Sigmoid colon (tissue), 7 donors: ENCODE data around the gene MMP17. TPM values are rescaled to one million over a fixed set of nuclear protein-coding genes. Genes with fewer than 3 reads are reported as not detected.

Experiments used
- DNase-seq: peaks from one replicate; pipeline ENCODE4 v3.0.0-alpha.2; 2019
- H3K27ac ChIP-seq, 4 donors: fragments of 200-600 bp; sonication (generic); one replicate each; pipeline ENCODE4 v1.5.1; 2016 to 2019; ENCODE audit warnings: mild to moderate bottlenecking in 1 of 4
- H3K27me3 ChIP-seq, 3 donors: fragments of 200-600 bp; sonication (generic); one replicate each; pipeline ENCODE4 v1.5.1; 2019; ENCODE audit warnings: mild to moderate bottlenecking in 1 of 3
- H3K36me3 ChIP-seq, 4 donors: fragments of 200-600 bp; sonication (generic); one replicate each; pipeline ENCODE4 v1.5.1; 2016 to 2019
- H3K4me1 ChIP-seq, 4 donors: fragments of 200-600 bp; sonication (generic); one replicate each; pipeline ENCODE4 v1.5.1; 2017 to 2019
- H3K4me3 ChIP-seq, 4 donors: fragments of 200-600 bp; sonication (generic); one replicate each; pipeline ENCODE4 v1.5.1; 2017 to 2019; ENCODE audit warnings: mild to moderate bottlenecking in 2 of 4, moderate library complexity in 1 of 4
- H3K9me3 ChIP-seq, 4 donors: fragments of 200-600 bp in 3 of 4; sonication (generic) in 3 of 4; one replicate each; pipeline versions ENCODE4 v1.5.1 to v1.6.1; 2013 to 2019
- CTCF ChIP-seq, 4 experiments: fragments of 450-650 bp in 3 of 4; fragments of 200-600 bp in 1 of 4; IDR thresholded peaks; one replicate each; pipeline ENCODE4 v1.5.1; 2016 to 2019; ENCODE audit warnings: antibody characterized with exemption in 4 of 4, mild to moderate bottlenecking in 3 of 4, moderate library complexity in 2 of 4
- EP300 ChIP-seq, 4 donors: sonication (generic); formaldehyde crosslinking; IDR thresholded peaks; one replicate each; pipeline ENCODE4 v1.6.1; 2017; ENCODE audit warnings: antibody characterized with exemption in 4 of 4
- POLR2A ChIP-seq, 2 donors: fragments of 450-650 bp; IDR thresholded peaks; one replicate each; pipeline ENCODE4 v1.6.1; 2016; ENCODE audit warnings: antibody characterized with exemption in 2 of 2, mild to moderate bottlenecking in 2 of 2, moderate library complexity in 2 of 2
- POLR2AphosphoS5 ChIP-seq, 4 donors: sonication (generic); formaldehyde crosslinking; IDR thresholded peaks; one replicate each; pipeline ENCODE4 v1.6.1; 2017; ENCODE audit warnings: antibody characterized with exemption in 4 of 4
- WGBS, 2 donors: extraction: QIAGEN DNeasy Blood & Tissue Kit; methylation state at CpG; one replicate each; pipeline ENCODE4 v1.1.7; 2013; 5-methylcytosine and 5-hydroxymethylcytosine counted together
- intact Hi-C: fragments of 100-400 bp; cut with DNase I; formaldehyde crosslinking; loops from one replicate; pipeline ENCODE4 v1.15.1; 2023
- polyA plus RNA-seq, 3 donors: library from polyadenylated mRNA; stranded (reverse); fragments of 200-250 nt; gene quantifications; one replicate each; pipeline ENCODE4 v1.2.3, GENCODE V29; 2013
- total RNA-seq, 4 donors: library from RNA; depleted of rRNA; stranded (reverse); fragments of >200 nt; gene quantifications; one replicate each; pipeline ENCODE4 v1.1.0, GENCODE V29; 2016
- donor health status: healthy with polysubstance abuse.
- donor health status: Bipolar disorder and iron deficiency.
- donor health status: healthy.

Gene MMP17
- total and polyA plus RNA-seq, 7 donors = 0.60 to 7.1 (median 4.9) TPM; not detected in 1

GRCh38 chr12:131795690-131796410, 32.3 kb upstream of the MMP17 start:
- H3K36me3 ChIP-seq = peaks cover 18 to 83% (median 44%) of the 10 kb centered on the region in 4 donors
- no peaks in the 10 kb centered on the region for H3K4me1 ChIP-seq
- H3K27ac ChIP-seq = no peak overlapping the region
- intact Hi-C loops = no loop called here
- 72 to 77% methylated on average over 13 to 14 of the region's 15 CpGs for WGBS, 2 donors
- no peak overlapping the region for H3K4me3 ChIP-seq
- H3K9me3 ChIP-seq = no peaks in the 10 kb centered on the region
- DNase-seq = no peak
- no peaks in the 10 kb centered on the region for H3K27me3 ChIP-seq
- no peak for TF ChIP-seq EP300 (IDR thresholded peaks at IDR 0.05)
- TF ChIP-seq POLR2A (IDR thresholded peaks at IDR 0.05) = no peak
- no peak for TF ChIP-seq POLR2AphosphoS5 (IDR thresholded peaks at IDR 0.05)
- TF ChIP-seq CTCF (IDR thresholded peaks at IDR 0.05) = no peak

DNA sequence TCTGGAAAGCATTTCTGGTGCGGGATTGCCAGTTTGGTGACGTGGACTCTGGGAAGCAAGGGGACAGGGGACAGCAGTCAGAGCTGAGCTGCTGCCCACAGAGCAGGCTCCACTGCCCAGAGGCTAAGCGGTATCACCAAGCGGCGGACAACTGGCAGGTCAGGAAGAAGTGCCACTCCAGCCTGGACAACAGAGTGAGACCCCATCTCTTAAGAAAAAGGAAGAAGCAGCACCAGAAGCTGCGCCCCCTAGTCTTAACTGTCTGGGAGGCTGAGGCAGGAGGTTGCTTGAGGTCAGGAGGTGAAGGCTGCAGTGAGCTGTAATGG, 31.8 kb upstream of the MMP17 start:
- Histone ChIP-seq H3K4me1 (no peaks in the 10 kb centered on the region), H3K27ac (no peak overlapping the region), H3K36me3 (peaks cover 18 to 79% (median 42%) of the 10 kb centered on the region in 4 donors), H3K9me3 (no peaks in the 10 kb centered on the region), H3K4me3 (no peak overlapping the region), H3K27me3 (no peaks in the 10 kb centered on the region)
- intact Hi-C loops = no loop called here
- no peak for DNase-seq
- TF ChIP-seq POLR2A (IDR thresholded peaks at IDR 0.05) (no peak), EP300 (IDR thresholded peaks at IDR 0.05) (no peak)
- WGBS, 2 donors = 97 to 98% methylated on average over 6 of the region's 6 CpGs

GRCh38 chr12:131796754-131797587, 31.2 kb upstream of the MMP17 start:
- Histone ChIP-seq H3K4me1 (no peaks in the 10 kb centered on the region), H3K4me3 (no peak overlapping the region), H3K9me3 (no peaks in the 10 kb centered on the region), H3K36me3 (peaks cover 20 to 77% (median 40%) of the 10 kb centered on the region in 4 donors), H3K27ac (no peak overlapping the region), H3K27me3 (no peaks in the 10 kb centered on the region)
- TF ChIP-seq CTCF (IDR thresholded peaks at IDR 0.05) = no peak
- no peak for TF ChIP-seq POLR2AphosphoS5 (IDR thresholded peaks at IDR 0.05)
- TF ChIP-seq POLR2A (IDR thresholded peaks at IDR 0.05) = no peak
- no peak for TF ChIP-seq EP300 (IDR thresholded peaks at IDR 0.05)
- intact Hi-C loops = no loop called here
- no peak for DNase-seq
- WGBS, 2 donors = 94 to 95% methylated on average over 28 of the region's 28 CpGs

DNA sequence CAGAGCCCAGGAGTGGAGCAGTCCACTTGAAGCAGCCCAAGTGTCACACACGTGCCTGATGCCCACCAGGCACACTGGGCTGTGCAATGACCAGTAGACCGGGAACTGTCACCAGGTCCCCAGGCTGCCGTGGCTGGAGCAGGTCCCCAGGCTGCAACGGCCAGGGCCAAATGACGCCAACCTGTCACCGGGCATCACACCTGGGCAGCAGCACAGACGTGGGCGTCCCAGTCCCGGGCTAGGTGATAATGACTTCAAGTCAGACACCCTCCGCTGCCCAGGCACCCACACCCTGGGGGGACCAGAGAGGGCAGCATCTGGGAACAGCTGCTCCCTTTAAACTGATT, 30.6 kb upstream of the MMP17 start:
- intact Hi-C loops = no loop called here
- 92% methylated on average over 10 of the region's 10 CpGs for WGBS, 2 donors

More for the DNA sequence above, 30.6 kb upstream of the MMP17 start:
- Histone ChIP-seq H3K36me3 (peaks cover 23 to 78% (median 39%) of the 10 kb centered on the region in 4 donors), H3K9me3 (no peaks in the 10 kb centered on the region), H3K27ac (no peak overlapping the region), H3K27me3 (no peaks in the 10 kb centered on the region), H3K4me1 (no peaks in the 10 kb centered on the region), H3K4me3 (no peak overlapping the region)
- DNase-seq = no peak
- TF ChIP-seq CTCF (IDR thresholded peaks at IDR 0.05) (no peak), EP300 (IDR thresholded peaks at IDR 0.05) (no peak), POLR2AphosphoS5 (IDR thresholded peaks at IDR 0.05) (no peak), POLR2A (IDR thresholded peaks at IDR 0.05) (no peak)
